Measurements from ENCODE around the gene TAGAP. TPM values are rescaled to one million over a fixed set of nuclear protein-coding genes. Genes with fewer than 3 reads are reported as not detected.

Gene TAGAP
- total RNA-seq, 1 experiment from 2014 or later: 16.5 TPM

GRCh38 chr6:159077123-159077522 lies 32.3 kb upstream of the TAGAP start:
- H4K20me1 ChIP-seq (ENCODE audit: insufficient read depth, low read depth, low read length): no peaks in the 10 kb centered on the region
- no peak for DNase-seq
- no peaks in the 10 kb centered on the region for H3K79me2 ChIP-seq (ENCODE audit: low read length)
- no peaks in the 10 kb centered on the region for H3K9me3 ChIP-seq (ENCODE audit: low read length)
- H3K9me2 ChIP-seq (replicated peaks; ENCODE audit: insufficient read depth, low read length): no peaks in the 10 kb centered on the region
- no peaks in the 10 kb centered on the region for H3K36me3 ChIP-seq (ENCODE audit: insufficient read depth, low read length)
- no peak overlapping the region for H2AFZ ChIP-seq (ENCODE audit: low read length)
- peaks cover 3% of the 10 kb centered on the region; the same call in 1 of the 2 replicates for H3K27me3 ChIP-seq (ENCODE audit: low read length)
- peaks cover 30% of the 10 kb centered on the region for H3K4me1 ChIP-seq (ENCODE audit: low read length)
- H3K4me3 ChIP-seq (ENCODE audit: low read length): no peak overlapping the region
- H3K27ac ChIP-seq (ENCODE audit: low read length): no peak overlapping the region
- H3K4me2 ChIP-seq (ENCODE audit: low read depth, low read length, poor library complexity, severe bottlenecking): no peak overlapping the region
- no peak overlapping the region for H3K9ac ChIP-seq (ENCODE audit: low read length)

DNA sequence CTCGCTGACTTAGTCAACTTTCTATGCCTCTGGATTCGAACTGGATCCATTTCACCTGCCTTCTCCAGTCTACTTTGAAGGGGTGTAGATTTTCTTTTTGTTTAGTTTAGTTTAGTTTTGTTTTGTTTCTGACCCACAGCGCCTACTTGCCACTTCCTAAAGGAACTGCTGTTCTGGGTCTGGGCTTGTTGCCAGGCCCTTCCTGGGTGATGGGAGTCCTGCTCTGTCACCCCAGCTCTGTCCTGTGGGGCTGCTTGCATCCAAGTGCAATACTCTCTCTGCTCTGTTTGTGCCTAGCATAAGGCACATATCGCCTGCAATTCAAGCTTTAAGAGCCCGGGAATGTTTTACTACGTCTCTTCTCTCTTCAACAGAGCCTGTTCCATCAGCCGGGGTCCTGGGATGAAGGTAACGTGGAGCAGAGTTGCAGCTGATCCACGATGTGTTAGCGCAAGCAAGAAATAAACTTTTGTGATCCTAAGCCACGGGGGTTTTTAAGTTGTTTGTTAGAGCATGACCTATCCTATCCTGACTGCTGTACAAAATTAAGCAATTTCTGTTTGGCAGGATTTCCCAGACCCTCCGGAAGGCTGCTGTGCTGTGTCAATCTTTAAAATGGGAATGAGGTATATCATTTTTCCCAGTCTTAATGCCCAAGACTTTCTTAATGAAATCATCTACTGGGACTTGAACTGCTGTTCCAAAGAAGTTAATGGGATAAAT lies 30.9 kb upstream of the TAGAP start:
- no peak overlapping the region for H3K27ac ChIP-seq (ENCODE audit: low read length)

GRCh38 chr6:159074876-159075275 lies 30.1 kb upstream of the TAGAP start:
- H4K20me1 ChIP-seq (ENCODE audit: insufficient read depth, low read depth, low read length): no peaks in the 10 kb centered on the region
- H3K4me1 ChIP-seq (ENCODE audit: low read length): peaks cover 8% of the 10 kb centered on the region
- no peak overlapping the region for H2AFZ ChIP-seq (ENCODE audit: low read length)
- no peak for DNase-seq
- no peak overlapping the region for H3K4me2 ChIP-seq (ENCODE audit: low read depth, low read length, poor library complexity, severe bottlenecking)
- H3K36me3 ChIP-seq (ENCODE audit: insufficient read depth, low read length): no peaks in the 10 kb centered on the region
- H3K79me2 ChIP-seq (ENCODE audit: low read length): no peaks in the 10 kb centered on the region
- no peak overlapping the region for H3K9ac ChIP-seq (ENCODE audit: low read length)
- no peak overlapping the region for H3K27ac ChIP-seq (ENCODE audit: low read length)
- no peak overlapping the region for H3K4me3 ChIP-seq (ENCODE audit: low read length)
- H3K9me2 ChIP-seq (replicated peaks; ENCODE audit: insufficient read depth, low read length): no peaks in the 10 kb centered on the region
- H3K27me3 ChIP-seq (ENCODE audit: low read length): peaks cover 3% of the 10 kb centered on the region; the same call in 1 of the 2 replicates
- H3K9me3 ChIP-seq (ENCODE audit: low read length): no peaks in the 10 kb centered on the region

More for the DNA sequence above, 30.9 kb upstream of the TAGAP start:
- no peak overlapping the region for H3K9ac ChIP-seq (ENCODE audit: low read length)
- no peak for DNase-seq
- H3K9me3 ChIP-seq (ENCODE audit: low read length): no peaks in the 10 kb centered on the region
- peaks cover 3% of the 10 kb centered on the region; the same call in 1 of the 2 replicates for H3K27me3 ChIP-seq (ENCODE audit: low read length)
- no peak overlapping the region for H3K4me2 ChIP-seq (ENCODE audit: low read depth, low read length, poor library complexity, severe bottlenecking)
- no peaks in the 10 kb centered on the region for H3K79me2 ChIP-seq (ENCODE audit: low read length)
- no peaks in the 10 kb centered on the region for H3K9me2 ChIP-seq (replicated peaks; ENCODE audit: insufficient read depth, low read length)
- peaks cover 16% of the 10 kb centered on the region for H3K4me1 ChIP-seq (ENCODE audit: low read length)
- no peaks in the 10 kb centered on the region for H4K20me1 ChIP-seq (ENCODE audit: insufficient read depth, low read depth, low read length)
- no peaks in the 10 kb centered on the region for H3K36me3 ChIP-seq (ENCODE audit: insufficient read depth, low read length)
- H2AFZ ChIP-seq (ENCODE audit: low read length): no peak overlapping the region
- no peak overlapping the region for H3K4me3 ChIP-seq (ENCODE audit: low read length)

GRCh38 chr6:159074120-159074684 lies 29.4 kb upstream of the TAGAP start:
- Histone ChIP-seq H2AFZ (ENCODE audit: low read length) (no peak overlapping the region), H3K27ac (ENCODE audit: low read length) (no peak overlapping the region), H3K9me3 (ENCODE audit: low read length) (no peaks in the 10 kb centered on the region), H3K9me2 (replicated peaks; ENCODE audit: insufficient read depth, low read length) (no peaks in the 10 kb centered on the region), H3K4me1 (ENCODE audit: low read length) (peaks cover 4% of the 10 kb centered on the region), H3K9ac (ENCODE audit: low read length) (no peak overlapping the region), H3K27me3 (ENCODE audit: low read length) (peaks cover 3% of the 10 kb centered on the region; the same call in 1 of the 2 replicates), H3K4me2 (ENCODE audit: low read depth, low read length, poor library complexity, severe bottlenecking) (peak overlapping the region; percentile 4), H3K36me3 (ENCODE audit: insufficient read depth, low read length) (no peaks in the 10 kb centered on the region), H3K4me3 (ENCODE audit: low read length) (no peak overlapping the region), H3K79me2 (ENCODE audit: low read length) (no peaks in the 10 kb centered on the region), H4K20me1 (ENCODE audit: insufficient read depth, low read depth, low read length) (no peaks in the 10 kb centered on the region)
- DNase-seq: peak; percentile 53

DNA sequence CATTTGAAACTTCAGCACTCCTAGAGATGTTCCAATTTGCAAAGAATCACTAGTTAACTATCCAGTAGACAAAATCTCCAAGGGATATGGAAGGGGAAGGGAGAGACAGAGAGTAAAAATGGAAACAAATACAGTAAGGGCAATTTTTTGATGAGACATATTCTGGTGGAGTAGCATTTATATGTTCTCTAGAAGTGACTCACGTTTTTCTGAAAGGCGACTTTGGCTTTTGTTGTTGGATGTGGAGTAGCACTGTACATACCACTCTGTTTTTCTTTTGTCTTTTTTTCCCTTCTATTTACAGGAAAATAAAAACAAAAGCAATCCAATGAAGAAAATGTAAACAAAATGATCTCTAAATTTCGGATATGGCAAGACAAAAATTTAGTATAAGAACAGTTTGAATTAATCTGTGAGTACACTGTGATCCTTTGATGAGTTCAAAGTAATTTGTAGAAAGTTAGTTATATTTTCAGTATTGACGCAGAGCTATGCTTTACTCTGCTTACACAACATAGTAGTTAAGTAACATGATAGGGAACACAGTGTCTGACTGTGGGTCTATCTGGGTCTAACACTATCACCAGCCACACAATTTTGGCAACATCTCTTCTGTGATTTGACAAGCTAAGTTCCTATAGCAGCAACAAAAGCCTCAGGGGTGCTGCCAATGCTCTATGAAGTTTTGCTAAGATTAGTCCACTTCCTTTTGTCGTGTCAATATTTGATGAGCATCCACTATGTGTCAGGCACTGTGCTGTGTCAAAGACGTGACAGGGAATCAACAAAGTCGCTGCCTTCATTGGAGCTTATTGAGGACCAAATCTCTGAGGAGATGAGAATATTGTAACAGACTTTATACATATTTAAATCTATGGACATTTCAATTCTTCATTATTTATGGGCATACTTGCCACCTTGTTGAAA lies 27.3 kb upstream of the TAGAP start:
- Histone ChIP-seq H3K79me2 (ENCODE audit: low read length) (no peaks in the 10 kb centered on the region), H2AFZ (ENCODE audit: low read length) (no peak overlapping the region), H3K27me3 (ENCODE audit: low read length) (peaks cover 3% of the 10 kb centered on the region; the same call in 1 of the 2 replicates), H3K9me3 (ENCODE audit: low read length) (no peaks in the 10 kb centered on the region), H4K20me1 (ENCODE audit: insufficient read depth, low read depth, low read length) (no peaks in the 10 kb centered on the region), H3K27ac (ENCODE audit: low read length) (no peak overlapping the region), H3K4me1 (ENCODE audit: low read length) (peaks cover 8% of the 10 kb centered on the region), H3K36me3 (ENCODE audit: insufficient read depth, low read length) (no peaks in the 10 kb centered on the region), H3K4me3 (ENCODE audit: low read length) (no peak overlapping the region), H3K9ac (ENCODE audit: low read length) (no peak overlapping the region), H3K9me2 (replicated peaks; ENCODE audit: insufficient read depth, low read length) (no peaks in the 10 kb centered on the region), H3K4me2 (ENCODE audit: low read depth, low read length, poor library complexity, severe bottlenecking) (no peak overlapping the region)
- DNase-seq: no peak

DNA sequence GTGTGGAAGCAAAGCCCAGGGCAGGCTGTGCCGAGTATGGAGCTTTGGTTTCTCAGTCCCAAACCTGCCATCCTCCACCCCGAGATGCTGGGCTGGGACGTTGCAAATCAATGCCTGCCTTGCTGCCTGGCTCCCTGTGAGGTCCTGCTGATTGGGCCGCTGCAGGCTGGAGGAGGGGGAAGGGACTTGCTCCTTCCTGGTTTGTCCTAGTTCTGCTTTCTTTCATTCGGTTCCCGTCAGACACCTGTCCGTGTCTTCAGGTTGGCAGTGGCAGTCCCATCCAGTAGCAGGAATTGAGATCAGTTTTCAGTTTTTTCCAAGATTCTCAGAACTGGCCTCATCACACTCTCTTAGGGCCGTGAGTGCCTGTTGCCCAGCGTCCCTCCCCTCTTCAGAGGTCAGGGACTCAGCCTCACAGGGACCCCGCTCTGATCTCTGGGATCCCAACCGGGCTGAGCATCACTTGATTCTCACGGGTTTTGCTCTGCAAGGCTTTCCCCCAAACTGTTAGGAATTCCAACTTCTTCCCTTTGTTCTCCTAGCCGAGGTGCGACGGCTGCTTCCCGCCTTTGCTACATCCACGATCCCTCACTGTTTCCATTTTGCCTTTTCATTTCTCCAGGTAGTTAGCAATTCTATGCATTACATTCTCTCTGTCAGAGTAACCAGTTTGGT lies 24.2 kb upstream of the TAGAP start:
- H3K9me2 ChIP-seq (replicated peaks; ENCODE audit: insufficient read depth, low read length): no peaks in the 10 kb centered on the region

GRCh38 chr6:159067334-159067733 lies 22.5 kb upstream of the TAGAP start:
- no peak overlapping the region for H3K4me2 ChIP-seq (ENCODE audit: low read depth, low read length, poor library complexity, severe bottlenecking)
- H3K9me2 ChIP-seq (replicated peaks; ENCODE audit: insufficient read depth, low read length): no peaks in the 10 kb centered on the region
- no peak overlapping the region for H3K4me3 ChIP-seq (ENCODE audit: low read length)
- peaks cover 2% of the 10 kb centered on the region; the same call in 1 of the 2 replicates for H3K27me3 ChIP-seq (ENCODE audit: low read length)
- no peak overlapping the region for H2AFZ ChIP-seq (ENCODE audit: low read length)
- no peaks in the 10 kb centered on the region for H3K9me3 ChIP-seq (ENCODE audit: low read length)
- no peak overlapping the region for H3K9ac ChIP-seq (ENCODE audit: low read length)
- no peaks in the 10 kb centered on the region for H4K20me1 ChIP-seq (ENCODE audit: insufficient read depth, low read depth, low read length)
- DNase-seq: no peak
- no peaks in the 10 kb centered on the region for H3K79me2 ChIP-seq (ENCODE audit: low read length)
- H3K4me1 ChIP-seq (ENCODE audit: low read length): peaks cover 17% of the 10 kb centered on the region
- H3K36me3 ChIP-seq (ENCODE audit: insufficient read depth, low read length): no peaks in the 10 kb centered on the region
- H3K27ac ChIP-seq (ENCODE audit: low read length): no peak overlapping the region

More for the DNA sequence above, 24.2 kb upstream of the TAGAP start:
- Histone ChIP-seq H3K4me2 (ENCODE audit: low read depth, low read length, poor library complexity, severe bottlenecking) (no peak overlapping the region), H3K36me3 (ENCODE audit: insufficient read depth, low read length) (no peaks in the 10 kb centered on the region), H3K9me3 (ENCODE audit: low read length) (no peaks in the 10 kb centered on the region), H3K9ac (ENCODE audit: low read length) (no peak overlapping the region), H3K4me1 (ENCODE audit: low read length) (peaks cover 8% of the 10 kb centered on the region), H3K79me2 (ENCODE audit: low read length) (no peaks in the 10 kb centered on the region), H3K4me3 (ENCODE audit: low read length) (no peak overlapping the region), H2AFZ (ENCODE audit: low read length) (no peak overlapping the region), H4K20me1 (ENCODE audit: insufficient read depth, low read depth, low read length) (no peaks in the 10 kb centered on the region), H3K27ac (ENCODE audit: low read length) (no peak overlapping the region), H3K27me3 (ENCODE audit: low read length) (peaks cover 3% of the 10 kb centered on the region; the same call in 1 of the 2 replicates)
- no peak for DNase-seq

Data from Karpas-422 (cell line).